H1 (cell line): ENCODE measurements around the gene SLC13A1. TPM values are rescaled to one million over a fixed set of nuclear protein-coding genes. Genes with fewer than 3 reads are reported as not detected.

Source experiments
- CTCF ChIA-PET: fragments of 300-600 bp; sonication (Branson Sonifier 250); formaldehyde crosslinking; loops from one replicate; lab custom pipeline; 2021; ENCODE audit not compliant: partially characterized antibody; lab: Charles Lee
- POLR2A ChIA-PET: fragments of 300-600 bp; sonication (Branson Sonifier 250); formaldehyde crosslinking; loops from one replicate; lab custom pipeline; 2021; ENCODE audit warnings: inconsistent platforms; ENCODE audit not compliant: partially characterized antibody; lab: Charles Lee
- DNase-seq, 2 experiments: peaks; one replicate each; pipeline versions ENCODE4 v3.0.0 to v3.0.0-alpha.2; 2010 to 2022; ENCODE audit warnings: low spot score in 2 of 2, low read depth in 1 of 2, mixed read lengths in 1 of 2
- FAIRE-seq: peaks from 2 replicates; lab custom pipeline; 2011; peaks lifted over from hg19 to GRCh38; lab: Jason Lieb, UNC
- H2AFZ ChIP-seq: 2 replicates; pipeline ENCODE4 v1.8.1; 2012; ENCODE audit warnings: low read length, inconsistent platforms
- H2AK5ac ChIP-seq: 2 replicates; pipeline ENCODE4 v1.6.1; 2013; ENCODE audit warnings: low read depth, low read length
- H2BK120ac ChIP-seq: replicated peaks from 2 replicates; pipeline ENCODE3; 2013; ENCODE audit warnings: low read depth, low read length, inconsistent platforms
- H2BK12ac ChIP-seq: 2 replicates; pipeline ENCODE4 v1.6.1; 2013; ENCODE audit warnings: low read depth, low read length
- H2BK15ac ChIP-seq: 2 replicates; pipeline ENCODE4 v1.6.1; 2013; ENCODE audit warnings: low read length
- H2BK20ac ChIP-seq: 2 replicates; pipeline ENCODE4 v1.6.1; 2013; ENCODE audit warnings: low read length
- H2BK5ac ChIP-seq: 2 replicates; pipeline ENCODE4 v1.6.1; 2013; ENCODE audit warnings: low read depth, low read length
- H3K14ac ChIP-seq: 2 replicates; pipeline ENCODE4 v1.6.1; 2013; ENCODE audit warnings: inconsistent platforms; ENCODE audit not compliant: insufficient read length
- H3K18ac ChIP-seq: 2 replicates; pipeline ENCODE4 v1.6.1; 2013; ENCODE audit warnings: low read length; ENCODE audit errors: extremely low read depth
- H3K23ac ChIP-seq: 2 replicates; pipeline ENCODE4 v1.6.1; 2013; ENCODE audit warnings: inconsistent platforms; ENCODE audit not compliant: insufficient read length
- H3K23me2 ChIP-seq: 2 replicates; pipeline ENCODE4 v1.6.1; 2013; ENCODE audit warnings: low read depth, low read length
- H3K27ac ChIP-seq: 2 replicates; pipeline ENCODE4 v1.6.1; 2011; ENCODE audit warnings: low read depth, low read length, inconsistent platforms
- H3K27me3 ChIP-seq, 4 experiments: replicated peaks in 1 of 4; 1 replicate in 1 of 4; 2 replicates in 3 of 4; pipeline versions ENCODE4 v1.6.1 to v1.8.1; 2011 to 2013; ENCODE audit warnings: low read length in 3 of 4, mild to moderate bottlenecking in 3 of 4, inconsistent platforms in 2 of 4, mixed read lengths in 2 of 4, moderate library complexity in 1 of 4; ENCODE audit not compliant: control insufficient read depth in 3 of 4, insufficient read depth in 3 of 4; ENCODE audit errors: extremely low read depth in 1 of 4
- H3K36me3 ChIP-seq, 4 experiments: 2 replicates each; pipeline versions ENCODE4 v1.6.1 to v1.8.1; 2011 to 2013; ENCODE audit warnings: mild to moderate bottlenecking in 4 of 4, low read length in 3 of 4, moderate library complexity in 2 of 4, control low read depth in 1 of 4, inconsistent platforms in 1 of 4; ENCODE audit not compliant: insufficient read depth in 4 of 4, control insufficient read depth in 2 of 4
- H3K4ac ChIP-seq: replicated peaks from 2 replicates; pipeline ENCODE3; 2013; ENCODE audit warnings: low read length, low read depth, mixed read lengths, inconsistent platforms; ENCODE audit not compliant: insufficient read length
- H3K4me1 ChIP-seq, 4 experiments: replicated peaks in 1 of 4; 1 replicate in 1 of 4; 2 replicates in 3 of 4; pipeline versions ENCODE4 v1.6.1 to v1.8.1; 2011 to 2013; ENCODE audit warnings: low read length in 3 of 4, inconsistent platforms in 2 of 4, mixed read lengths in 1 of 4; ENCODE audit not compliant: insufficient read depth in 4 of 4, control insufficient read depth in 3 of 4
- H3K4me2 ChIP-seq, 2 experiments: 2 replicates each; pipeline versions ENCODE4 v1.6.1 to v1.8.1; 2011 to 2013; ENCODE audit warnings: low read depth in 2 of 2, low read length in 2 of 2, control low read depth in 1 of 2, inconsistent platforms in 1 of 2, mild to moderate bottlenecking in 1 of 2; ENCODE audit not compliant: insufficient read depth in 1 of 2
- H3K4me3 ChIP-seq, 4 experiments: fragments of 200-600, 300-600 bp in 1 of 4; sonication (generic), shearing (Covaris generic), sonication (Bioruptor Twin) in 1 of 4; 2 replicates each; pipeline versions ENCODE4 v1.5.1 to v1.8.1; 2011 to 2016; ENCODE audit warnings: low read length in 4 of 4, low read depth in 3 of 4, control low read depth in 2 of 4, inconsistent platforms in 2 of 4, mild to moderate bottlenecking in 2 of 4, mixed read lengths in 1 of 4, moderate library complexity in 1 of 4; ENCODE audit not compliant: insufficient read depth in 2 of 4; ENCODE audit errors: extremely low read depth in 1 of 4
- H3K56ac ChIP-seq: replicated peaks from 2 replicates; pipeline ENCODE3; 2013; ENCODE audit warnings: low read depth, mild to moderate bottlenecking, mixed read lengths, low read length, inconsistent platforms; ENCODE audit not compliant: insufficient read length
- H3K79me1 ChIP-seq: 2 replicates; pipeline ENCODE4 v1.6.1; 2013; ENCODE audit warnings: low read depth, low read length, control low read depth
- H3K79me2 ChIP-seq, 2 experiments: 2 replicates each; pipeline versions ENCODE4 v1.6.1 to v1.8.1; 2012 to 2013; ENCODE audit warnings: low read length in 2 of 2, mild to moderate bottlenecking in 2 of 2, inconsistent platforms in 1 of 2; ENCODE audit not compliant: insufficient read depth in 2 of 2, control insufficient read depth in 1 of 2
- H3K9ac ChIP-seq, 4 experiments: replicated peaks in 1 of 4; 1 replicate in 1 of 4; 2 replicates in 3 of 4; pipeline versions ENCODE4 v1.6.1 to v1.8.1; 2011 to 2013; ENCODE audit warnings: low read depth in 3 of 4, low read length in 3 of 4, control low read depth in 2 of 4, mild to moderate bottlenecking in 2 of 4, moderate library complexity in 2 of 4, inconsistent platforms in 1 of 4; ENCODE audit errors: extremely low read depth in 1 of 4
- H3K9me3 ChIP-seq, 2 experiments: 2 replicates each; pipeline versions ENCODE4 v1.6.1 to v1.8.1; 2012 to 2013; ENCODE audit warnings: mild to moderate bottlenecking in 2 of 2, moderate library complexity in 2 of 2, control low read depth in 1 of 2, inconsistent platforms in 1 of 2, low read depth in 1 of 2, low read length in 1 of 2, mixed read lengths in 1 of 2; ENCODE audit not compliant: insufficient read depth in 2 of 2
- H4K20me1 ChIP-seq, 2 experiments: replicated peaks in 1 of 2; 2 replicates each; pipeline versions ENCODE3 to v1.8.1; 2011 to 2013; ENCODE audit warnings: inconsistent platforms in 2 of 2, low read length in 2 of 2, mild to moderate bottlenecking in 1 of 2; ENCODE audit not compliant: insufficient read depth in 2 of 2, control insufficient read depth in 1 of 2
- H4K5ac ChIP-seq: 2 replicates; pipeline ENCODE4 v1.6.1; 2013; ENCODE audit warnings: low read length, low read depth, mixed read lengths, inconsistent platforms; ENCODE audit not compliant: insufficient read length
- H4K8ac ChIP-seq: 2 replicates; pipeline ENCODE4 v1.8.0; 2013; ENCODE audit warnings: mild to moderate bottlenecking, moderate library complexity, low read length, inconsistent platforms; ENCODE audit not compliant: insufficient read depth; ENCODE audit errors: extremely low read depth
- H4K91ac ChIP-seq: replicated peaks from 2 replicates; pipeline ENCODE3; 2013; ENCODE audit warnings: low read length, mixed read lengths, inconsistent platforms; ENCODE audit not compliant: insufficient read length
- ASH2L ChIP-seq: fragments of 200-600, 300-600 bp; sonication (generic); IDR thresholded peaks from one replicate; pipeline ENCODE4 v1.7.1; 2017; ENCODE audit warnings: low read length
- CBX5 ChIP-seq: fragments of 300-800, 300-1000 bp; sonication (generic); IDR thresholded peaks from 2 replicates; pipeline ENCODE4 v1.7.1; 2016; ENCODE audit warnings: antibody characterized with exemption, low read length, low read depth
- JUN ChIP-seq: IDR thresholded peaks from 2 replicates; pipeline ENCODE4 v1.6.1; 2011; ENCODE audit warnings: low read depth, mild to moderate bottlenecking, improper control_type of control experiment, low read length
- JUND ChIP-seq: IDR thresholded peaks from 2 replicates; pipeline ENCODE4 v1.6.1; 2011; ENCODE audit warnings: mild to moderate bottlenecking, improper control_type of control experiment, low read length
- POLR2A ChIP-seq, 2 experiments: IDR thresholded peaks; 1 replicate in 1 of 2; 2 replicates in 1 of 2; pipeline ENCODE4 v1.6.1; 2011; ENCODE audit warnings: low read depth in 2 of 2, low read length in 2 of 2, mild to moderate bottlenecking in 2 of 2; ENCODE audit errors: control extremely low read depth in 1 of 2
- RFX5 ChIP-seq: IDR thresholded peaks from 2 replicates; pipeline ENCODE4 v1.6.1; 2011; ENCODE audit warnings: low read depth, low read length, improper control_type of control experiment, borderline replicate concordance
- RNF2 ChIP-seq: fragments of 200-900, 300-1000 bp; sonication (generic); IDR thresholded peaks from 2 replicates; pipeline ENCODE4 v1.7.1; 2016; ENCODE audit warnings: borderline replicate concordance, low read depth, mild to moderate bottlenecking, antibody characterized with exemption, low read length; ENCODE audit not compliant: poor library complexity, severe bottlenecking; ENCODE audit errors: missing control alignments
- SAP30 ChIP-seq: fragments of 300-600 bp; sonication (generic); IDR thresholded peaks from 2 replicates; pipeline ENCODE4 v1.7.1; 2012; ENCODE audit warnings: low read length, moderate library complexity, mild to moderate bottlenecking, inconsistent platforms; ENCODE audit not compliant: insufficient read depth, insufficient replicate concordance
- SIN3A ChIP-seq, 2 experiments: IDR thresholded peaks in 1 of 2; conservative IDR thresholded peaks in 1 of 2; 2 replicates each; pipeline ENCODE4 v1.6.1; 2011 to 2012; ENCODE audit warnings: low read length in 2 of 2, improper control_type of control experiment in 1 of 2, low read depth in 1 of 2, mild to moderate bottlenecking in 1 of 2
- SP4 ChIP-seq: IDR thresholded peaks from 2 replicates; pipeline ENCODE4 v1.6.1; 2012; ENCODE audit warnings: low read length, inconsistent platforms
- TEAD4 ChIP-seq: IDR thresholded peaks from 2 replicates; pipeline ENCODE4 v1.6.1; 2012; ENCODE audit warnings: low read depth, low read length, inconsistent platforms, mixed read lengths
- WGBS, 2 experiments: shearing (Covaris generic) in 1 of 2; methylation state at CpG; one replicate each; pipeline versions ENCODE4 v1.1.6 to v1.1.7; 2013 to 2015; ENCODE audit warnings: low lambda C conversion rate in 2 of 2, mixed read lengths in 2 of 2, inconsistent platforms in 1 of 2, low coverage in 1 of 2, missing lambda C conversion rate in 1 of 2; ENCODE audit not compliant: insufficient replicate concordance in 2 of 2, insufficient coverage in 1 of 2, insufficient read length in 1 of 2; ENCODE audit errors: extremely low coverage in 1 of 2, missing lambda C conversion rate in 1 of 2; 5-methylcytosine and 5-hydroxymethylcytosine counted together
- polyA plus RNA-seq, 7 experiments: library from polyadenylated mRNA; depleted of rRNA in 3 of 7; stranded (reverse) in 5 of 7; unstranded in 2 of 7; fragments of >200 nt in 5 of 7; fragments of 200-250 nt in 2 of 7; gene quantifications; 1 replicate in 5 of 7; 2 replicates in 1 of 7; 4 replicates in 1 of 7; pipeline versions ENCODE4 v1.2.1 to v1.2.3, GENCODE V29; 2011 to 2013; ENCODE audit warnings: missing spikeins in 2 of 7, mixed read lengths in 2 of 7
- total RNA-seq: library from RNA; stranded (reverse); fragmentation: NEBNext Ultra II Directional; extraction: Animal tissue kit (Norgen Biotek cat#: 25700); gene quantifications from 2 replicates; pipeline ENCODE4 v1.2.1, GENCODE V29; 2021

SLC13A1 gene
- total and polyA plus RNA-seq, 2 of the 8 experiments (the other 6 are each of a cell fraction or from before 2014, with no cell fraction given) = not detected

DNA sequence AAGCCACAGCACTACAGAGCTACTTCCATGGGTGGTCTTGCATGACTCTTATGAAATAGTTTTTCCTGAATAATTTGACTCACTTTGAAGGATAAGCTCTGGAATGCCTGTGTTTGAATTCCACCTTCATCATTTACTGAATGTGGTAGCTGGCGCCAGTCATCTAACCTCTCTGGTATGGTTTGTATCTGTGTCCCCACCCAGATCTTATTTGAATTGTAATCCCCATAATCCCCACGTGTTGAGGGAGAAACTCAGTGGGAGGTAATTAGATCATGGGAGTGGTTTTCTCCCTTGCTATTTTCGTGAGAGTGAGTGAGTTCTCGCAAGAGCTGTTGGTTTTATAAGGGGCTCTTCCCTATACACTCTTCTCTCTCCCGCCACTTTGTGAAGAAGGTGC is 11.2 kb upstream of the SLC13A1 start:
- CTCF ChIA-PET = interaction anchor here (0.7 to 6.3 kb wide), 4 partner anchors 11 to 157 kb away, joined by 3 to 42 read pairs (median 4); no protein-coding TSS in a partner anchor
- 73% methylated on average over 5 of the region's 5 CpGs; no CpG with 5 or more reads in 1 of the 2 experiments for WGBS, 2 experiments
- no peak overlapping the region for H2AFZ ChIP-seq

More for the DNA sequence above, 11.2 kb upstream of the SLC13A1 start:
- Histone ChIP-seq H4K91ac (no peak overlapping the region), H3K14ac (no peak overlapping the region), H4K5ac (no peak overlapping the region), H3K56ac (no peak overlapping the region), H4K20me1 (no peaks in the 10 kb centered on the region), H3K27ac (no peak overlapping the region), H2BK5ac (no peak overlapping the region), H3K36me3 (peaks cover 0 to 2% (median 0%) of the 10 kb centered on the region in 4 experiments; a peak in 1 of 8 replicates), H3K27me3 (no peaks in the 10 kb centered on the region), H3K9me3 (peaks cover 16% of the 10 kb centered on the region in 2 experiments), H3K18ac (peak overlapping the region; percentile 32; the same call in 1 of the 2 replicates), H2AK5ac (no peak overlapping the region), H2BK12ac (no peak overlapping the region), H2BK120ac (no peak overlapping the region), H3K4ac (no peak overlapping the region), H3K79me2 (no peaks in the 10 kb centered on the region), H3K4me3 (no peak overlapping the region), H3K23me2 (no peaks in the 10 kb centered on the region), H3K9ac (no peak overlapping the region), H4K8ac (no peak overlapping the region), H3K23ac (no peak overlapping the region), H3K4me1 (no peaks in the 10 kb centered on the region), H3K79me1 (no peaks in the 10 kb centered on the region), H2BK20ac (no peak overlapping the region), H3K4me2 (no peak overlapping the region), H2BK15ac (no peak overlapping the region)
- FAIRE-seq (no peak), DNase-seq (no peak)
- POLR2A ChIA-PET = no interaction called here
- TF ChIP-seq TEAD4 (no peak), ASH2L (no peak), RNF2 (no peak), SAP30 (no peak), RFX5 (no peak), JUND (no peak), JUN (no peak), SIN3A (conservative IDR thresholded peaks at IDR 0.05 in 1 of 2, IDR thresholded peaks at IDR 0.05 in 1 of 2; ENCODE audit: low read depth in 1 of 2, low read length in 2 of 2) (no peak), CBX5 (no peak), POLR2A (IDR thresholded peaks at IDR 0.05; ENCODE audit: control extremely low read depth in 1 of 2, low read depth in 2 of 2, low read length in 2 of 2) (no peak), SP4 (no peak)
